ENCODE results near the gene D2HGDH.
"Not testable (repeated sequence)": the region's sequence is repeated elsewhere in the genome, so short reads cannot be mapped to it uniquely, and the experiment has no call there.

Gene D2HGDH

DNA sequence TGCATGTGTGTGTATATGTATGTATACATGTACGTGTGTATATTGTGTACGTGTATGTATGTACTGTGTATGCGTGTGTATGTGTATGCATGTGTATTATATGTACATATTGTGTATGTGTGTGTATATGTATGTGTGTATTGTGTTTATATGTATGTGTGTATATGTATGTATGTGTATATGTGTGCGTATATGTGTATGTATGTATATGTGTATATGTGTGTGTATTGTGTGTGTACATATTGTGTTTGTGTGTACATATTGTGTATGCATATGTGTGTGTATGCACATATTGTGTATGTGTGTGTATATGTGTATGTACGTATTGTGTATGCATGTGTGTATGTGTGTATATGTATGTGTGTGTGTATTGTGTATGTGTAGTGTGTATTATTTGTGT, 59.0 kb downstream of the D2HGDH start:
- DNase-seq (ENCODE audit: low read depth), result no peak

GRCh38 chr2:241794250-241794823, 59.9 kb downstream of the D2HGDH start:
- no peak for DNase-seq (ENCODE audit: low read depth)

DNA sequence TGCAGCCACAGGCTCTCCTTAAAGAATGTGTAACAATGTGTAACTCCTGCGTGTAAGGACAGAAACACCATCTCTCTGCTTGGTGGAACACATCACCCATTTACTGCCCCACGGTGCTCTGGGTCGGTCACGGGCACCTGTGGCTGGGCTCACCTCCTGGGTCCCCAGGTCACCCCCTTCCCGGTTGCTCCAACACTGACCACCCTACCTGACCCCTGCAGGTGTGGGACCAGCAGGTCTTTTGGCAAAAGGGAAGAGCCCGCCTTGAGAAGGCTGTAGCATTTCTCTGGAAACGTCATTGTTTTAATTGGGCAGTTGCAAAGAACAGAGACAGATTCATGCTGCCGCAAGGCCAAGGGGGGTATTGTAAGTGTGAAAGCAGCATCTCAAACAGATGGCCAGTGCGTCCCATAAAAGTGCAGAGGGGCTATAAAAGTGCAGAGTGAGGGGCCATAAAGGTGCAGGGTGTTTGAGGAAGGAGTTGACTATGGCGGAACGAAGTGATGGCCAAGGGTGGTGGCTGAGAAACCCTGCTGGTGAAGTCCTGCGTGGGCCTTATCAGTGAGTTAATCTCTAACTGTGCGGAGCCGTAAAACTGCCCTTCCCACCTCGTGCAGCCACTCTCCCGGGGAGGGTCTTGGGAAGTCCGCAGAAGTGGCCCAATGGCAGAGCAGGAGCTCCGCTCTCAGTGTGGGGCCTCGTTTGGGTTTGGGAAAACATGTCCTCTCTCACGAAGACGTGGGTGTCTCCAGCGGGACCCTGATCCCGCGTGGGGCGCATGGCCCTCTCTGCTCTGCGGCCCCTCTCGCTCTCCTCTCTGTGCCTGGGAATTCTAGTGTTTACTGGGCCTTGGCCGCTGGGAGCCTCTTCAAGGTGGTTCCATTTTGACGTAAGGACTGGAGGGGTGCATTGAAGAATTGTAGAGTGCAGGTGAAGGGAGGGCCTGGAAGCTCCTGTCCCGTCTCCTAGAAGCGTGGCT, 60.9 kb downstream of the D2HGDH start:
- no peak for DNase-seq (ENCODE audit: low read depth)

DNA sequence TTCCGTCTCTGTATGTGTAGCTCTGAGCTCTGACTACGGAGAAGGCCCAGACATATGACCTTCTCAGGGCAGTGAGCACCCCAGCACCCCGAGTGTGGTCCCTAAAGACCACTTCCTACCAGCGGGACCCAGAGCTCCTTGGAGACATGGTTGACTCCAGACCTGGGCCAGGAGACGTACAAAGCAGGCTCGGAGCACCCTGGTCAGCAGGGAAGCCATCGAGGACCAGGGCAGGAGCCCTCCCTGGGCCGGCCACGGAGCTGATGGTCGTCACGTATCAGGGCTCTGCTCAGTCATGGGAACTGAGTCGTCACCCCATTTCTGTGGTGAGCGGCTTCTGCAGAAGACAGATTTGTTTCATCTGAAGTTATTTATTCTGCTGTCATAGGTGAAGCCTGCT, 61.8 kb downstream of the D2HGDH start:
- DNase-seq (ENCODE audit: low read depth), result no peak

- no peak for DNase-seq (ENCODE audit: low read depth)
Observed at GRCh38 chr2:241796610-241797138, 62.2 kb downstream of the D2HGDH start.

DNA sequence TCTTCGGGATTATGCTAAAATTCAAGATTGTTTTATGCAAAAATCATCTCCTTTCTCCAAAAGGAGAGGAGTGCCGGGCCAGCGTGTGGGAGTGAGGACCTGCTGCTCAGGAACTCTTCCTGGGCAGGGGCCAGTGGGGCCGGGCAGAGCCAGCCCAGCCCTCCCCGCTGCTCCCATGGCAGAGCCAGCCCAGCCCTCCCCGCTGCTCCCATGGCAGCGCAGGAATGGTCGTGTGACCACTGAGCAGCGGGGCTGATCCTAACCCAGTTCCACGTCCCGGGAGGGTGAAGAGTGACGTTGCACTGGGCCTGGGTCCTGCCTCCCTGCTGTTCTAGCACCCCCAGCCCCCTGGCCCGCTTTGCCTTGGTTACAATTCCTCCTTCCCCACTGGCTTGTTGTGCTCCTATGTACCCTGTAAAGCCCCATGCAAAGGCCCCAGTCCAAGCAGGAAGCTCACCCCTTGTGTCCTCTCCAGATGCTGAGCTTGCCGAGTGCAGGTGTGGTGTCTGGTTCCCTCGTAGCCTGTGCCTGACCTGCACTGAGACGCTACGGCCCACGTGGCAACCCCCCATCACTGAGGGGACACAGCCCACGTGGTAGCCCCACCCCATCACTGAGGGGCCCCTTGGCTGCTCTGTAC, 63.1 kb downstream of the D2HGDH start:
- DNase-seq (ENCODE audit: low read depth), result no peak

DNA sequence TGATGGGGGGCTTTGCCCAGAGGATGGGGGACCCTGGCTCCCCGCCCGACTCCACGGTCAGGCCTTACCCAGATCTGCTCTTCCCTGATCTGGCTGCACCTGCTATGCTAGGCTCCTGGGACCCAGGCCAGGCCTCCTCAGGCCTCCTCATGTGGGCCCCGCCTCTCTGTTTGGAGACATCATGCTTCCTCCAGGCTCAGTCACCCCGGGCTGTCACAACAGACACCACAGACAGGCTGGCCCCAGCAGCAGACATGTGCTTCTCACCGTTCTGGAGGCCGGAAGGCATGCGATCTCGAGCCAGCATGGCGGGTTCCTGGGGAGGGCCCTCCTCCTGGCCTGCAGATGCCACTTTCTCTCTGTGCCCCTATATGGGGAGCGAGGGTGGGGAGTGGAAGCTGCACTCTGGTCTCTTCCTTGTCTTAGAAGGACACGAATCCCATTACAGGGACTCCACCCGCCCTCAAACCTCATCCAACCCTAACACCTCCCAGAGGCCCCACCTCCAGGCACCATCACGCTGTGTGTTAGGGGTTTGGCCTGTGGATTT, 63.7 kb downstream of the D2HGDH start:
- no peak for DNase-seq (ENCODE audit: low read depth)

GRCh38 chr2:241798631-241799521, 64.4 kb downstream of the D2HGDH start:
- no peak for DNase-seq (ENCODE audit: low read depth)

- no peak for DNase-seq (ENCODE audit: low read depth)
Observed at GRCh38 chr2:241799522-241800197, 65.2 kb downstream of the D2HGDH start.

- not testable (repeated sequence) for DNase-seq (ENCODE audit: low read depth)
Observed at GRCh38 chr2:241800198-241800903, 65.9 kb downstream of the D2HGDH start.

DNA sequence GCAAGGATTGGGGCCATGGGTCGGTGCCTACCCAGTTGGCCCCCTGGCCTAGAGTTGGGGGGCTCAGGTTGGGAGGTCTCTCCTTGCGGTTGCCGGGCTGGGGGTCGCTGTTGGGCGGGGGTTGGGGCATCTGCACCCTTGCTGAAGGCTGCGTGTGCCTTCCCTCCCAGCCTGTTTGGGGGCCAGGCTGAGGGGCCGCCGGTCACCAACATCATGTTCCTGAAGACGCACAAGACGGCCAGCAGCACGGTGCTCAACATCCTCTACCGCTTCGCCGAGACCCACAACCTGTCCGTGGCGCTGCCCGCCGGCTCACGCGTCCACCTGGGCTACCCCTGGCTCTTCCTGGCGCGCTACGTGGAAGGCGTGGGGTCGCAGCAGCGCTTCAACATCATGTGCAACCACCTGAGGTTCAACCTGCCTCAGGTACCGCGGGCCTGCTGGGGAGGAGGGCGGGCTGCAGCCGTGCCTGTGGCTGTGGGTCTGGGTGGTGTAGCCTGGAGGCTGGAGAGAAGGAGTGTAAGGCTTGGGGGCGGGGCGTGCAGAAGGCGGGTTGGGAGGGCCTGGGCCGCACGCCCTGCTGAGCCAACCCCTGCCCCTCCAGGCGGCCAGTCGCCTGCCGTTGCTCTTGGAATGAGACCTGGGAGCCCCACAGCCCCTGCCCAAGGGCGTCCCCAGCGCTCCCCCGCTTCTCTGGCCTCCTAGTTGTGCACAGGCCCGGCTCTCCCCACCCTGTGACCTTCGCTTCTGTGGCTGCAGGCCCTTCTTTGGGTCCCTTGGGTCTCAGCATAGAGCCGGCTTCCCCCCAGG, 67.4 kb downstream of the D2HGDH start:
- no peak for DNase-seq (ENCODE audit: low read depth)

DNA sequence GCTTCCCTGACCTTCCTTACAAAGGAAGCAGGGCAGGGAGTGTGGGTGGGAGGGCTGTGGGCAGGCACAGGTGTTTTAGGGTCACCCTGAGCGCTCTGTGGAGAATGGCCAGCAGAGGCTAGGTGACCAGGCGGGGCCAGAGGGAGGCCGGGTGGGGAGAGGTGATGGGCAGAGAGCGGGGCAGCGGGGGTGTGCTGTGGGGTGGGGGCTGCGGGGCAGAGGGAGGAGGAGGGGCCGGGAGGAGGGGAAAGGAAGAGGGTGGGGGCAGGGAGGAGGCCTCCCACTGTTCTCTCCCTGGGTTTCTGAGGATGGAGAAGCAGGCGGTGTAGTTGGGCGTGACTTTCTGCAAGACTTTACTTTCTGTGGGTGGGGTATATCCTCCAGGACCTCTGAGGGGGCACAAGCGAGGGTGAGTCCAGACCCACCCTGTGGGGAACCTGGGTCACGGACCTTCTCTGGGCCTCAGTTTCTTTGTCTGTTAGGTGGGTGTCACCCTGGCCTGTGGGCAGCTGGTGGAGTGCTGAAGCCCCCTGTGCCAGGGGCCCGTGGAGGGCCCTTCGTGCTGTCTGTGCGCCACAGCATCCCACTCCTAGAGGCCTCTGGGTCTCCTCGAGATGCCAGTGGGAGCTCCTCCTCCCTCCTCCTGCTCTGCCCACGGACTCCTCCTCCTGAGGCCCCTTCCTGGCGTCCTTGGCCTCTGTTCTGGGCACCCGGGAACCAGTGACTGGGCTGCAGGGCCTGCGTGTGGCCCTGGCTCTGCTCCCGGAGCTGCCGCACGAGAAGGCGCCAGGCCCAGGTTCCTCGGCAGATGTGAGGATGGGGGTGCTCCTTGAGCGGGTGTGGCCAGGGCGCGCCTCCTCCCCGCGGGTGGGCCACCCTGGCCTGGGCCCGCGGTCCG, 68.2 kb downstream of the D2HGDH start:
- no peak for DNase-seq (ENCODE audit: low read depth)

GRCh38 chr2:241803387-241804325, 69.2 kb downstream of the D2HGDH start:
- DNase-seq (ENCODE audit: low read depth), result peak; percentile 71

- DNase-seq (ENCODE audit: low read depth), result peak; percentile 79
Observed at GRCh38 chr2:241804326-241805229, 70.1 kb downstream of the D2HGDH start.

DNA sequence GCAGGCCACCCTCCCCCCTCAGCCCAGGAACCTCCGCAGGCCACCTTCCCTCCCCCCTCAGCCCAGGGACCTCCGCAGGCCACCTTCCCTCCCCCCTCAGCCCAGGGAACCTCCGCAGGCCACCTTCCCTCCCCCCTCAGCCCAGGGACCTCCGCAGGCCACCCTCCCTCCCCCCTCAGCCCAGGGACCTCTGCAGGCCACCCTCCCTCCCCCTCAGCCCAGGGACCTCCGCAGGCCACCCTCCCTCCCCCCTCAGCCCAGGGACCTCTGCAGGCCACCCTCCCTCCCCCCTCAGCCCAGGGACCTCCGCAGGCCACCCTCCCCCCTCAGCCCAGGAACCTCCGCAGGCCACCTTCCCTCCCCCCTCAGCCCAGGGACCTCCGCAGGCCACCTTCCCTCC, 71.8 kb downstream of the D2HGDH start:
- DNase-seq (ENCODE audit: low read depth), result peak; percentile 43

All from amniotic epithelial cell (primary cell).